DMS153 treated with DMSO at 0.1 percent for 48 hours (cell line): ENCODE results near the gene CENPO.
A peak's percentile ranks its signal among the peaks of the same experiment; 100 is the strongest.
"Not testable (repeated sequence)": the region's sequence is repeated elsewhere in the genome, so short reads cannot be mapped to it uniquely, and the experiment has no call there.

Source experiments
- DNase-seq: peaks from one replicate; lab custom pipeline; 2025; ENCODE audit not compliant: unreplicated experiment; lab: John Stamatoyannopoulos, UW

The CENPO gene

GRCh38 chr2:24822049-24822706 lies 29.0 kb downstream of the CENPO start:
- DNase-seq: no peak

- DNase-seq: no peak
Measured at GRCh38 chr2:24824071-24824588, 30.9 kb downstream of the CENPO start.

- no peak for DNase-seq
Measured at GRCh38 chr2:24824966-24825882, 32.0 kb downstream of the CENPO start.

- DNase-seq: no peak
Measured at GRCh38 chr2:24825883-24826772, 32.9 kb downstream of the CENPO start.

- no peak for DNase-seq
Measured at GRCh38 chr2:24826773-24827145, 33.5 kb downstream of the CENPO start.

DNA sequence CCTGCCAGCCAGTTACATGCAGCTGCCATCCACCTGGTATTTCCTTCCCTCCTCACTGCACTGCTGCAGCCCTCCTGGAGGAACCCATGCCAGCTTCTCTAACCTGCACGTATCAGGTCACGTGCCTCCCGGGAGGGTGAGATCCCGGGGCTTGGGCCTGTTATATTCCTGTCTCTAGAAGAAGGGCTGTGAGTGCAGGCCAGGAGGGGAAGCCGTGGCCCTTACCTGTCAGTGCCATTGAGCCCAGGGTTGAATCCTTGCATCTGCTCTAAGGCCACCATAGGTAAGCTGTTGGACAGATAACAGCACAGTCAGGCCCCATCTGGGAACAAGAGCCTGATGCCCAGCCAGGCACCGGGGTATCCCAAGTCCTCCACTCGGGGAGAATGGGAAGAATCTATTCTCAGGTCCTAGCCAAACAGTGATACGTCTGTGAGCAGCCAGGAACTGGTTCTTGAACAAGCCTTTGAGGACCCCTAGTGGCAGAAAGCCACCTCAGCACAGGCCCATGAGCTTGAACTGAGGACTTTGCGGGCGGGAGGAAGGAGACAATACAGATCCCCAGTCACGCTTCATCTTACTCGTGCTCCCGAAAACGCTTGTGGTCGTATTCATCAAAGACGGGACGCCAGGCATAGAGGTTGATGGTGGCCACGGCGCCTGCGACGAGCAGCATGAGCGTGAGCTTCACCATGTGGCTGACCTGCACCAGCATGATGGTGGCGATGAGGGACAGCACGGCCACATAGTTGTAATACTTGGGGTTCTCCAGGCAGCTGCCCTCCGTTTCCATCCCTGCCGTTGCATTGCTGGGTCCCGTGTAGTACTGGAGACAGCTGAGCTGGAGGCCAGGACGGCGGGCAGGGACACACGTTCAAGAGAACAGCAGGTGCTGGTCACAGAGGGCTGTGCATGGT lies 34.4 kb downstream of the CENPO start:
- DNase-seq: peak; percentile 65

DNA sequence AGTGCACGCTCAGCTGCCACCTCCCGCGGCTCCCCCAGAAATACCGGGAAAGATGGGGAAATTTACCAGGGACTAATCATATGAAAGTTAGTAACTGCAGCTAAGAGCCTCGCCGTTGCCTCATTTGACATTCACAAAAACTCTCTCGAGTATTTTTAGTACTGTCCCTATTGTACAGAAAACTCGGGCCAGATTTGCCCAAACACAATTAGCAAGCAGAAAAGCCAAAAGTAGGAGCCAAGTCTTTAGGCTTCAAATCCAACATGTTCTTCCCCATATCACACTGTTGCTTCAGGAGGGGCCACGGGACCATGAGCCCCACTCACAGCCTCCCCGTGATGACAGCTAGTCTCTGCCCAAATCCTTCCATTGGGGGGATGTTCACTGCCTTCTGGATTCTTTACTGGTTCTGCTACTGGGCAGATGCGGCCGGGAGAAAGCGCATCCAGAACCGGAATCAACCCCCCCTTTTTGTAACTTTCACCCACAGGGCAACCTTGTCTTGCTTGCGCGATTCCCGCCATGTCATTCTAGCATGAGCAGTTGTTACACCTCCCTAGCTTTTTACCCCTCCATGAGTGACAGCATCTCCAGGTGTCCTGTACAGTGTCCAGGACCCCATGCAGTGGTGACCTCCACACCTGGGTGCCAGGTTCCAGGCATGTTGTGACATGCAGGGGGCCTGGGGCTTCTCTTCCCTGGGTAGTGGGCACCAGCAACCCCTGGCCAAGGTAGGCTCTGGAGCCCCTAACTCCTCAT lies 35.2 kb downstream of the CENPO start:
- DNase-seq: no peak

DNA sequence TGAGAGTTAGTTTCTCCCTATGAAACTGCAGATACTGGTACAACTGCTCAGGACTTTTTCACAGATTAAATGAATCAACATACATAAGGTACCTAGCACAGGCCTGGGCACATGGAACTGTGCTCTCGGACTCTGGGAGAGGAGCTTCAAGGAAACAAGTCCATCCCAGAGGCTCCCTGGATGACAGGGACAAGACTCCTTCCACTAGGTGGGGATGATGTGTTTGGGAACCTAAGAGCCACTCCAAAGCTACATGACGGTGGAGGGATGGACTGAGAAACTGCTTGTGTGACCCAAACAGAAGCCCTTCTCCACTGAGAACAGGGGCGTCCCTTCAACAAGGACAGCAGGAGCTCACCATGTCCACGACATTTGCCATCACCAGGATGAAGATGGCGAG lies 37.1 kb downstream of the CENPO start:
- no peak for DNase-seq

DNA sequence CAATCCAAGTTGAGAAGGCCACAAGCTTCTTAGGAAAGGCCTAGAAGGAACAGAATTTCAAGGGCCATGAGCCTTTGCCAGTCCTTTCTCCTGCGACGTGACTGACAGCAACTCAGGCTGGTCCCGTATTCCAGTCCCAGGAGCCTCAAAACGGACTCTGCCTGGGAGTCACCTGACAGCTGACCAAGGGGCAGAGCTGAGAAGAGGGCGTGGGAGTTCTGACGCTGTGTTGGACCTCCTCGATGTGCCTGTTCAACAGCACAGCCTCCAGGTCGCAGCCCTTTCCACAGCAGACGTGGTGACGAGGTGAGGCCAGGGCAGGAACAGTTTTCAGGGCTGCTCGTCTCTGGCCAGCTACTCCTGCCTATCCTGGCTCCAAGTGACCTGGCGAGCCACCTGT lies 37.6 kb downstream of the CENPO start:
- DNase-seq: no peak

GRCh38 chr2:24831221-24832072 lies 38.2 kb downstream of the CENPO start:
- no peak for DNase-seq

- no peak for DNase-seq
Measured at GRCh38 chr2:24832073-24832461, 38.8 kb downstream of the CENPO start.

GRCh38 chr2:24832521-24832920 lies 39.3 kb downstream of the CENPO start:
- DNase-seq: no peak

- DNase-seq: no peak
Measured at GRCh38 chr2:24832931-24833701, 39.9 kb downstream of the CENPO start.

- no peak for DNase-seq
Measured at GRCh38 chr2:24833821-24834732, 40.9 kb downstream of the CENPO start.

DNA sequence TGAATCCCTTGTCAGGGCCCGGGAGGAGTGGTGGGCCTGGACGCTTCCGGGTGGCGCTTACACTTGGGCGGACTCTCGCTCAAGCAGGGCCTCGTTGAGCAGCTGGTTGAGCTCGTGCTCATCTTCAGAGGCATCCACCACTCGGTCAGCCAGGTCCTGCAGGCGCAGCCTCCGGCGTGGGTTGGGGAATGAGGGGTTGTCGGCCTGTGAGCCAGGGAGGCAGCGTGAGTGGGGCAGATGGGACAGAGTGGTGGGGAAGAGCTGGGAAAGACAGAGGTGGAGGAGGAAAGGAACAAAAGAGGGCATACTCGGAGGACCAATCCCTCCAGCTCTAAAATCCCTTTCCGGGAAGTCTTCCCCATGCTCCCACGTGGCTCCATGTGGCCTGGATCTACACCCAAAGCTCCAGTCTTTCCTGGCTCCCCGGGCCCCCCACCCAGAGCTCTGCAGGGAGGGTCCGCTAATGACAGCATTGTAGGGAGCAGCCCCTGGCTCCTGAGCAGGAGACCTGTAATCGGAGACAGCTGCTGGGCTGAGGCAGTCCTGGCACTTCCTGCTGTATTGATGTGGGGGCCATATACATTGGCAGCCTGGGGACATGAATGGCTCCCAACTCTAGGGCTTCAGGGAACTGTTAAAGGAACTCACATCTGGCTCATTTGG lies 41.6 kb downstream of the CENPO start:
- no peak for DNase-seq

- DNase-seq: not testable (repeated sequence)
Measured at GRCh38 chr2:24835411-24835810, 42.2 kb downstream of the CENPO start.
